ENCODE data around the gene TENM4.

GRCh38 chr11:79465160-79465559 is 24.3 kb upstream of the TENM4 start:
- no peak for TF ChIP-seq NFE2L1 (CRISPR knock-in tag; IDR thresholded peaks at IDR 0.05)
- TF ChIP-seq, protein P1, sequence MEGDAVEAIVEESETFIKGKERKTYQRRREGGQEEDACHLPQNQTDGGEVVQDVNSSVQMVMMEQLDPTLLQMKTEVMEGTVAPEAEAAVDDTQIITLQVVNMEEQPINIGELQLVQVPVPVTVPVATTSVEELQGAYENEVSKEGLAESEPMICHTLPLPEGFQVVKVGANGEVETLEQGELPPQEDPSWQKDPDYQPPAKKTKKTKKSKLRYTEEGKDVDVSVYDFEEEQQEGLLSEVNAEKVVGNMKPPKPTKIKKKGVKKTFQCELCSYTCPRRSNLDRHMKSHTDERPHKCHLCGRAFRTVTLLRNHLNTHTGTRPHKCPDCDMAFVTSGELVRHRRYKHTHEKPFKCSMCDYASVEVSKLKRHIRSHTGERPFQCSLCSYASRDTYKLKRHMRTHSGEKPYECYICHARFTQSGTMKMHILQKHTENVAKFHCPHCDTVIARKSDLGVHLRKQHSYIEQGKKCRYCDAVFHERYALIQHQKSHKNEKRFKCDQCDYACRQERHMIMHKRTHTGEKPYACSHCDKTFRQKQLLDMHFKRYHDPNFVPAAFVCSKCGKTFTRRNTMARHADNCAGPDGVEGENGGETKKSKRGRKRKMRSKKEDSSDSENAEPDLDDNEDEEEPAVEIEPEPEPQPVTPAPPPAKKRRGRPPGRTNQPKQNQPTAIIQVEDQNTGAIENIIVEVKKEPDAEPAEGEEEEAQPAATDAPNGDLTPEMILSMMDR (IDR thresholded peaks at IDR 0.05), result no peak
- TF ChIP-seq ATF3 (CRISPR knock-in tag; conservative IDR thresholded peaks at IDR 0.05), result no peak
- no peak for TF ChIP-seq ELF4 (CRISPR knock-in tag; IDR thresholded peaks at IDR 0.05; ENCODE audit: low read depth)
- TF ChIP-seq, protein P2, sequence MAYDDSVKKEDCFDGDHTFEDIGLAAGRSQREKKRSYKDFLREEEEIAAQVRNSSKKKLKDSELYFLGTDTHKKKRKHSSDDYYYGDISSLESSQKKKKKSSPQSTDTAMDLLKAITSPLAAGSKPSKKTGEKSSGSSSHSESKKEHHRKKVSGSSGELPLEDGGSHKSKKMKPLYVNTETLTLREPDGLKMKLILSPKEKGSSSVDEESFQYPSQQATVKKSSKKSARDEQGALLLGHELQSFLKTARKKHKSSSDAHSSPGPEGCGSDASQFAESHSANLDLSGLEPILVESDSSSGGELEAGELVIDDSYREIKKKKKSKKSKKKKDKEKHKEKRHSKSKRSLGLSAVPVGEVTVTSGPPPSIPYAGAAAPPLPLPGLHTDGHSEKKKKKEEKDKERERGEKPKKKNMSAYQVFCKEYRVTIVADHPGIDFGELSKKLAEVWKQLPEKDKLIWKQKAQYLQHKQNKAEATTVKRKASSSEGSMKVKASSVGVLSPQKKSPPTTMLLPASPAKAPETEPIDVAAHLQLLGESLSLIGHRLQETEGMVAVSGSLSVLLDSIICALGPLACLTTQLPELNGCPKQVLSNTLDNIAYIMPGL (CRISPR knock-in tag; IDR thresholded peaks at IDR 0.05), result no peak

All from WTC11 (cell line).